ENCODE measurements around the gene MAOA.

DNA sequence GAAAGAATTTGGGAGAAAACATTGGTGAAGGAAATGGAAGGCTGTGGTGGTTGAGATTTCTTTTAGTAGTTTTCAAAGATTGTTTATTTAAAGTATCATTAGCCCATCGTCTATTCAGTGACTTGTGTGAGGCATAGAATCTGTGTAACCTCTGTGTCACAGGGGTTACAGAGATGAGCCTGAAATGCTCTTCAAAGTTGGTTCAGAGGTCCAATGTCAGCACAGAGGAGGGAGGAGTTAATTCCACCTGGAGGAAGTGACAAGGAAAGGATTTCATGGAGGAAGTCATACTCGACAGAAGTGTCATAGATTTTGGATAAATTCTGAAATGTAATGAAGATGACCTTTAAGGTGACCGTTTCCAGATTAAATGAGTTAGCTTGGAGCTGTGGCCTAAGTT lies 8.2 kb downstream of the MAOA start:
- TF ChIP-seq EZH2 (IDR thresholded peaks at IDR 0.05) (no peak), POLR2AphosphoS5 (IDR thresholded peaks at IDR 0.05; ENCODE audit: borderline replicate concordance, low read depth, low read length) (no peak), FOXP2 (optimal IDR thresholded peaks at IDR 0.05; ENCODE audit: control extremely low read depth, extremely low read length, insufficient read depth) (no peak)

Measured in SK-N-MC (cell line).